ENCODE results near the gene CCDC47. TPM values are rescaled to one million over a fixed set of nuclear protein-coding genes. Genes with fewer than 3 reads are reported as not detected.

Gene CCDC47
- total RNA-seq, 1 donor from 2014 or later: 92.8 TPM

DNA sequence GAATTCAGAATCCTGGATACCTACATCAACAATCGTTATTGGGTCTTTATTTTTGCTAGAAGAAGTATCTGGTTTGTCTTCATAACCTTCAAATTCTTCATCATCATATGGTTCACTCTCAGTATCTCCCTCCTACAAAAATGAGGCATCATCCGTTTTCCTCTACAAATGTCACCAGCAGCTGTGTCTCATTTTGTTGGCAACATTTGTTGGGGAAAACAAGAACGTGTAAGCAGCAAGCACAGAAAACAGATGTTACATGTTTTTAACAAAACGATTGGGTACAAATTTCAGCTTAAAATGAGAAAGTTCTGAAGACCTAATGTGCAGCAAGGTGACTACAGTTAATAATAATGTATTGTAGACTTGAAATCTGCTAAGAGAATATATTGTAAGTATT is 8.7 kb downstream of the CCDC47 start:
- Histone ChIP-seq H4K20me1 (ENCODE audit: insufficient read depth, low read length) (peaks cover 56% of the 10 kb centered on the region), H3K79me2 (ENCODE audit: insufficient read depth, low read length) (peaks cover 56% of the 10 kb centered on the region)
- FAIRE-seq: no peak

DNA sequence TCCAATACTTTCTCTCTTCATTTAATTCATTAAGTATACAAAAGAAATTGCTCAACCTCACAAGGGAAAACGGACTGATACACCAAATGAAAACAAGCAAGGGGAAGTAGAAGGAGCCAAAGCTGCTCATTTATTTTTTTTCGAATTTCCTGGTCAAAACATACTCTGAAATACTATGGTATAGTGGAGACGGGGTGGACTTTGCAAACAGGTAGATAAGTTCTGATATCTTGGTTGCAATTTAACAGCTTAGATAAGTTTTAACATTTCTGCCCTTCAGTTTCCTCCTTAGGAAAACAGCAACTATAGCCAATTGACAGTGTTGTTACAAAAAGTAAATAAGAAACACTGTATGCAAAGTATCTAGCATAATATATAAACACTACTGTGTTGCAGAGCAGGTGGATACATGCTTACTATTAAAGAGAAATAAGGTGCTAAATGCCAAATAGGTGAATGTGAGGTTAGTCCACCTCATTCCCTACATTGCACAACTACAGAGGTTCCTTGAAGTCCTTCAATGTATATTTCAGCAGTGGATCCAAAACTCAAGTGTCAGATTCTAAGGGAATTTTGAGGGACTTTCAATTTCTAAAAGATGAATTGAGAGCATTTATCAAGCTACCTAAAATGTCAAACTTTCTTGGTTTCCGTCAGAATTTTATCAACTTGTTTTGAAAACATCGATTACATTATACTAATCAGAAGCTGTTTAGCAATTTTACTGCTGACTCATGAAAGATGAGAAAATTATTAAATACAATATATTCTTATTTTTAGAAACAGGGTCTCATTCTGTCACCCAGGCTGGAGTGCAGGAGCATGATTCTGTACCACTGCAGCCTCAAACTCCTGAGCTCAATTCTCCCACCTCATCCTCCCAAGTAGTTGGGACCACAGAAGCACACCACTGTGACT is 11.0 kb downstream of the CCDC47 start:
- H3K4me2 ChIP-seq (ENCODE audit: low read length): no peak overlapping the region
- H3K9ac ChIP-seq (ENCODE audit: low read length): no peak overlapping the region
- no peak for DNase-seq (ENCODE audit: low read depth)
- no peak overlapping the region for H3K27ac ChIP-seq (ENCODE audit: low read depth, low read length)
- FAIRE-seq: no peak
- no peak overlapping the region for H2AFZ ChIP-seq (ENCODE audit: low read depth, low read length)
- Mint-ChIP-seq H3K27ac (ENCODE audit: unreplicated experiment) (no peak overlapping the region), H3K9me3 (ENCODE audit: unreplicated experiment) (no peaks in the 10 kb centered on the region), H3K4me1 (ENCODE audit: low read depth, unreplicated experiment) (peaks cover 4% of the 10 kb centered on the region), H3K4me3 (ENCODE audit: unreplicated experiment) (peak overlapping the region; percentile 40), H3K27me3 (ENCODE audit: low read depth, unreplicated experiment) (no peaks in the 10 kb centered on the region), H3K36me3 (ENCODE audit: low read depth, unreplicated experiment) (peaks cover 19% of the 10 kb centered on the region)
- no peak for TF ChIP-seq EZH2 (IDR thresholded peaks at IDR 0.05; ENCODE audit: insufficient read depth, low read length)
- TF ChIP-seq, protein P1, sequence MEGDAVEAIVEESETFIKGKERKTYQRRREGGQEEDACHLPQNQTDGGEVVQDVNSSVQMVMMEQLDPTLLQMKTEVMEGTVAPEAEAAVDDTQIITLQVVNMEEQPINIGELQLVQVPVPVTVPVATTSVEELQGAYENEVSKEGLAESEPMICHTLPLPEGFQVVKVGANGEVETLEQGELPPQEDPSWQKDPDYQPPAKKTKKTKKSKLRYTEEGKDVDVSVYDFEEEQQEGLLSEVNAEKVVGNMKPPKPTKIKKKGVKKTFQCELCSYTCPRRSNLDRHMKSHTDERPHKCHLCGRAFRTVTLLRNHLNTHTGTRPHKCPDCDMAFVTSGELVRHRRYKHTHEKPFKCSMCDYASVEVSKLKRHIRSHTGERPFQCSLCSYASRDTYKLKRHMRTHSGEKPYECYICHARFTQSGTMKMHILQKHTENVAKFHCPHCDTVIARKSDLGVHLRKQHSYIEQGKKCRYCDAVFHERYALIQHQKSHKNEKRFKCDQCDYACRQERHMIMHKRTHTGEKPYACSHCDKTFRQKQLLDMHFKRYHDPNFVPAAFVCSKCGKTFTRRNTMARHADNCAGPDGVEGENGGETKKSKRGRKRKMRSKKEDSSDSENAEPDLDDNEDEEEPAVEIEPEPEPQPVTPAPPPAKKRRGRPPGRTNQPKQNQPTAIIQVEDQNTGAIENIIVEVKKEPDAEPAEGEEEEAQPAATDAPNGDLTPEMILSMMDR (IDR thresholded peaks at IDR 0.05; ENCODE audit: insufficient read depth, low read depth, low read length): no peak
- H3K79me2 ChIP-seq (ENCODE audit: insufficient read depth, low read length): peaks cover 33% of the 10 kb centered on the region
- no peak overlapping the region for H3K4me3 ChIP-seq (ENCODE audit: insufficient read depth, low read depth, low read length)
- no peaks in the 10 kb centered on the region for H3K9me3 ChIP-seq (ENCODE audit: insufficient read depth, low read depth, low read length)
- no peaks in the 10 kb centered on the region for H3K4me1 ChIP-seq (ENCODE audit: insufficient read depth, low read length)
- H3K27me3 ChIP-seq (ENCODE audit: insufficient read depth, low read length): no peaks in the 10 kb centered on the region
- peaks cover 39% of the 10 kb centered on the region for H4K20me1 ChIP-seq (ENCODE audit: insufficient read depth, low read length)
- H3K36me3 ChIP-seq (ENCODE audit: insufficient read depth, low read length): peaks cover 47% of the 10 kb centered on the region

More for the DNA sequence above, 8.7 kb downstream of the CCDC47 start:
- H3K27ac Mint-ChIP-seq (ENCODE audit: unreplicated experiment): no peak overlapping the region
- DNase-seq (ENCODE audit: low read depth): no peak
- H3K4me2 ChIP-seq (ENCODE audit: low read length): no peak overlapping the region
- no peak overlapping the region for H3K27ac ChIP-seq (ENCODE audit: low read depth, low read length)
- H3K4me1 Mint-ChIP-seq (ENCODE audit: low read depth, unreplicated experiment): peaks cover 4% of the 10 kb centered on the region
- TF ChIP-seq, protein P1 (IDR thresholded peaks at IDR 0.05; ENCODE audit: insufficient read depth, low read depth, low read length): no peak
- no peak overlapping the region for H3K4me3 ChIP-seq (ENCODE audit: insufficient read depth, low read depth, low read length)
- H3K27me3 ChIP-seq (ENCODE audit: insufficient read depth, low read length): no peaks in the 10 kb centered on the region
- H3K4me1 ChIP-seq (ENCODE audit: insufficient read depth, low read length): no peaks in the 10 kb centered on the region
- peaks cover 38% of the 10 kb centered on the region for H3K36me3 ChIP-seq (ENCODE audit: insufficient read depth, low read length)
- H3K9me3 ChIP-seq (ENCODE audit: insufficient read depth, low read depth, low read length): no peaks in the 10 kb centered on the region
- H3K9ac ChIP-seq (ENCODE audit: low read length): no peak overlapping the region
- H3K4me3 Mint-ChIP-seq (ENCODE audit: unreplicated experiment): no peak overlapping the region
- no peak overlapping the region for H2AFZ ChIP-seq (ENCODE audit: low read depth, low read length)
- H3K36me3 Mint-ChIP-seq (ENCODE audit: low read depth, unreplicated experiment): peaks cover 16% of the 10 kb centered on the region
- H3K27me3 Mint-ChIP-seq (ENCODE audit: low read depth, unreplicated experiment): no peaks in the 10 kb centered on the region
- H3K9me3 Mint-ChIP-seq (ENCODE audit: unreplicated experiment): no peaks in the 10 kb centered on the region
